Measurements from ENCODE around the gene RAPGEF5. TPM values are rescaled to one million over a fixed set of nuclear protein-coding genes. Genes with fewer than 3 reads are reported as not detected.

RAPGEF5 gene
- total and polyA plus RNA-seq, 2 donors (not counting 3 experiments of a cell fraction or from before 2014, with no cell fraction given): 10.0 to 43.2 TPM

GRCh38 chr7:22200777-22201176 lies 156.2 kb downstream of the RAPGEF5 start:
- no peaks in the 10 kb centered on the region for H3K9me1 ChIP-seq (replicated peaks; ENCODE audit: control insufficient read depth, extremely low read depth, insufficient read depth, low read length)
- TF ChIP-seq POLR2A (IDR thresholded peaks at IDR 0.05; ENCODE audit: low read depth, low read length) (no peak), MYC (IDR thresholded peaks at IDR 0.05; ENCODE audit: low read depth, low read length) (no peak), CTCF (IDR thresholded peaks at IDR 0.05; ENCODE audit: extremely low read depth in 1 of 2, insufficient read depth in 1 of 2, low read depth in 1 of 2, low read length in 2 of 2) (no peak), JUN (IDR thresholded peaks at IDR 0.05; ENCODE audit: borderline replicate concordance, insufficient read depth, insufficient read length, low read depth) (no peak), POLR2AphosphoS5 (IDR thresholded peaks at IDR 0.05; ENCODE audit: insufficient read depth, low read depth, low read length) (no peak), FOS (IDR thresholded peaks at IDR 0.05; ENCODE audit: borderline replicate concordance, insufficient read depth, low read length) (no peak), EZH2 (IDR thresholded peaks at IDR 0.05; ENCODE audit: borderline replicate concordance, low read depth, low read length, severe bottlenecking) (no peak), MAX (IDR thresholded peaks at IDR 0.05; ENCODE audit: insufficient read depth, insufficient read length) (no peak), GATA2 (IDR thresholded peaks at IDR 0.05; ENCODE audit: insufficient read depth, insufficient read length, low read depth, low read length) (no peak)
- H3K27me3 ChIP-seq (ENCODE audit: control insufficient read depth in 2 of 2, insufficient read depth in 2 of 2, low read length in 2 of 2): no peaks in the 10 kb centered on the region
- dilution Hi-C loops (cut with MboI; ENCODE audit: extremely low pct_ligation_motif_present, low sequenced_read_pairs) (no loop called here), intact Hi-C loops (cut with micrococcal nuclease) (no loop called here)
- H3K36me3 ChIP-seq (ENCODE audit: control insufficient read depth in 2 of 2, extremely low read depth in 1 of 2, insufficient read depth in 2 of 2, low read length in 2 of 2): peaks cover 3 to 14% of the 10 kb centered on the region in 2 experiments
- DNase-seq (ENCODE audit: low read depth, low spot score) (no peak), FAIRE-seq (no peak)
- H3K9ac ChIP-seq (replicated peaks; ENCODE audit: extremely low read depth, insufficient read depth, low read length): no peak overlapping the region
- no peaks in the 10 kb centered on the region for H4K20me1 ChIP-seq (replicated peaks; ENCODE audit: control insufficient read depth, extremely low read depth, insufficient read depth, low read length)
- H3K9me3 ChIP-seq (replicated peaks; ENCODE audit: control insufficient read depth, insufficient read depth, low read length): no peaks in the 10 kb centered on the region
- no peak overlapping the region for H2AFZ ChIP-seq (ENCODE audit: low read depth, low read length)
- ChIA-PET POLR2A (no interaction called here), CTCF (no interaction called here)
- BruUV-seq (replicated peaks): no TSS peak
- H3K79me2 ChIP-seq (ENCODE audit: control insufficient read depth, insufficient read depth, low read length): peaks cover 4% of the 10 kb centered on the region
- no peaks in the 10 kb centered on the region for H3K4me1 ChIP-seq (ENCODE audit: control insufficient read depth, extremely low read depth, insufficient read depth, low read length)
- no peak overlapping the region for H3K4me2 ChIP-seq (ENCODE audit: insufficient read depth, low read length)
- H3K27ac ChIP-seq (ENCODE audit: insufficient read depth, low read depth, low read length): no peak overlapping the region
- H3K4me3 ChIP-seq (replicated peaks in 1 of 3; ENCODE audit: insufficient read depth in 1 of 3, low read depth in 1 of 3, low read length in 3 of 3): no peak overlapping the region

All from endothelial cell of umbilical vein (primary cell).